SK-N-SH (cell line): ENCODE results near the gene TANC1.

ENCODE experiments used
- CTCF ChIP-seq: fragments of 200-600 bp; sonication (generic); IDR thresholded peaks from 2 replicates; pipeline ENCODE4 v1.6.1; 2017; ENCODE audit warnings: antibody characterized with exemption, mild to moderate bottlenecking, moderate library complexity
- JUND ChIP-seq: IDR thresholded peaks from 2 replicates; pipeline ENCODE4 v1.4.0; 2012
- MXI1 ChIP-seq: IDR thresholded peaks from 2 replicates; pipeline ENCODE4 v1.6.1; 2012; ENCODE audit warnings: mild to moderate bottlenecking, low read depth, low read length, improper control_type of control experiment
- POLR2AphosphoS5 ChIP-seq: IDR thresholded peaks from 2 replicates; pipeline ENCODE4 v1.6.1; 2012; ENCODE audit warnings: low read depth, low read length
- RXRA ChIP-seq: IDR thresholded peaks from 2 replicates; pipeline ENCODE4 v1.4.0; 2012; ENCODE audit warnings: low read depth, mild to moderate bottlenecking, borderline replicate concordance

GRCh38 chr2:159175927-159176326 lies 207.5 kb downstream of the TANC1 start:
- no peak for TF ChIP-seq CTCF
- no peak for TF ChIP-seq MXI1
- no peak for TF ChIP-seq JUND
- TF ChIP-seq RXRA, result no peak
- TF ChIP-seq POLR2AphosphoS5, result no peak
